Adrenal gland (tissue), 12 donors: ENCODE measurements around the gene ZSWIM4. TPM values are rescaled to one million over a fixed set of nuclear protein-coding genes. Genes with fewer than 3 reads are reported as not detected.

Experiments
- DNase-seq, 7 donors: peaks; one replicate each; pipeline ENCODE4 v3.0.0-alpha.2; 2019 to 2020
- H3K27ac ChIP-seq, 5 donors: fragments of 200-600 bp; sonication (generic) in 4 of 5; 1 replicate in 3 of 5; 2 replicates in 2 of 5; pipeline versions ENCODE4 v1.5.1 to v1.8.0; 2016 to 2020; ENCODE audit warnings: mild to moderate bottlenecking in 1 of 5
- H3K27me3 ChIP-seq: fragments of 200-600 bp; 2 replicates; pipeline ENCODE4 v1.8.0; 2021
- H3K36me3 ChIP-seq, 2 donors: fragments of 200-600 bp; replicated peaks in 1 of 2; 1 replicate in 1 of 2; 2 replicates in 1 of 2; pipeline versions ENCODE4 v1.5.1 to v1.8.0; 2018 to 2022
- H3K4me1 ChIP-seq, 2 donors: fragments of 200-600 bp; replicated peaks in 1 of 2; 1 replicate in 1 of 2; 2 replicates in 1 of 2; pipeline versions ENCODE4 v1.5.1 to v1.8.0; 2018 to 2021
- H3K4me3 ChIP-seq, 4 donors: fragments of 200-600 bp; sonication (generic) in 3 of 4; one replicate each; pipeline ENCODE4 v1.5.1; 2016 to 2018
- H3K9me3 ChIP-seq, 3 donors: fragments of 200-600 bp; sonication (generic) in 1 of 3; replicated peaks in 1 of 3; 1 replicate in 2 of 3; 2 replicates in 1 of 3; pipeline versions ENCODE4 v1.5.1 to v1.8.0; 2016 to 2021
- POLR2A ChIP-seq, 2 donors: fragments of 450-650 bp; IDR thresholded peaks; one replicate each; pipeline ENCODE4 v1.6.1; 2017; ENCODE audit warnings: antibody characterized with exemption in 2 of 2, mild to moderate bottlenecking in 2 of 2, moderate library complexity in 1 of 2
- WGBS, 4 donors: extraction: QIAGEN DNeasy Blood & Tissue Kit in 2 of 4; methylation state at CpG; one replicate each; pipeline versions ENCODE4 v1.1.5 to v1.1.7; 2013 to 2017; 5-methylcytosine and 5-hydroxymethylcytosine counted together
- intact Hi-C, 2 donors: fragments of 100-400 bp; cut with DNase I; formaldehyde crosslinking; loops; one replicate each; pipeline versions ENCODE4 v1.14.1 to v1.15.0; 2022 to 2023
- polyA plus RNA-seq, 3 donors: library from polyadenylated mRNA; stranded (reverse); fragments of 200-250 nt in 2 of 3; fragments of 350-450 nt in 1 of 3; fragmentation: Illumina TruSeq in 1 of 3; extraction: RNeasy Lipid Tissue Mini Kit (QIAGEN cat#74804) in 1 of 3; gene quantifications; one replicate each; pipeline ENCODE4 v1.2.3, GENCODE V29; 2013 to 2014
- total RNA-seq, 9 donors: library from RNA; depleted of rRNA in 4 of 9; stranded (reverse); fragments of >200 nt in 4 of 9; fragments of 120-200 nt in 1 of 9; fragmentation: NEBNext Ultra II Directional in 1 of 9; extraction: Animal tissue kit (Norgen Biotek cat#: 25700) in 1 of 9; gene quantifications; one replicate each; pipeline versions ENCODE4 v1.1.0 to v1.2.4, GENCODE V29; 2013 to 2023
- TF ChIP-seq, protein P1 (sequence below), 6 experiments: fragments of 450-650 bp in 4 of 6; fragments of 200-600 bp in 2 of 6; sonication (generic) in 1 of 6; IDR thresholded peaks; 1 replicate in 5 of 6; 2 replicates in 1 of 6; pipeline versions ENCODE4 v1.5.1 to v1.8.0; 2016 to 2021; ENCODE audit warnings: antibody characterized with exemption in 6 of 6, mild to moderate bottlenecking in 2 of 6, moderate library complexity in 1 of 6
- donor health status: healthy with polysubstance abuse.
- donor health status: Bipolar disorder and iron deficiency.
- donor health status: DM: yes; HTN: yes; CAD: no.
- donor health status: DM: no; HTN: no; CAD: no.
- donor health status: DM: no; HTN: no; CAD: no.
- donor health status: DM: yes; HTN: yes; CAD: no.

Gene ZSWIM4
- total and polyA plus RNA-seq, 12 donors = 1.3 to 15.4 (median 9.1) TPM

DNA sequence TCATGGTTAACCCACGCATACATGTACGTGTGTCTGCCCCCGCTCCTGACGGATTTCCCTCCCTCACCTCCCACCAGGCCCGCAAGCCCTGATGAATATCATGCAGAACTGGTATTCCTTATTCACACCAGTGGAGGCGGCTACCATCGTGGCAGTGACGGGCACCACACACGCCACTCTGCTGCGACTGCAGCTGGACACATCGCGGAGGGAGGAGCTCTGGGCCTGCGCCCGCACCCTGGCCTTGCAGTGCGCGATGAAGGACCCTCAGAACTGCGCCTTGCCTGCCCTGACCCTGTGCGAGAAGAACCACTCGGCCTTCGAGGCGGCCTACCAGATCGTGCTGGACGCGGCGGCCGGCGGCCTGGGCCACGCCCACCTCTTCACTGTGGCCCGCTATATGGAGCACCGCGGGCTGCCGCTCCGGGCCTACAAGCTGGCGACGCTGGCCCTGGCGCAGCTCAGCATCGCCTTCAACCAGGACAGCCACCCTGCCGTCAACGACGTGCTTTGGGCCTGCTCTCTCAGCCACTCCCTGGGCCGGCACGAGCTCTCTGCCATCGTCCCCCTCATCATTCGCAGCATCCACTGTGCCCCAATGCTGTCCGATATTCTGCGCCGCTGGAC lies 35.0 kb downstream of the ZSWIM4 start:
- no peaks in the 10 kb centered on the region for H3K9me3 ChIP-seq
- H3K4me3 ChIP-seq = no peak overlapping the region
- no peak for DNase-seq
- H3K27ac ChIP-seq = no peak overlapping the region
- H3K36me3 ChIP-seq = peaks cover 0 to 22% of the 10 kb centered on the region in 2 donors
- intact Hi-C loops = no loop called here
- TF ChIP-seq, protein P1, sequence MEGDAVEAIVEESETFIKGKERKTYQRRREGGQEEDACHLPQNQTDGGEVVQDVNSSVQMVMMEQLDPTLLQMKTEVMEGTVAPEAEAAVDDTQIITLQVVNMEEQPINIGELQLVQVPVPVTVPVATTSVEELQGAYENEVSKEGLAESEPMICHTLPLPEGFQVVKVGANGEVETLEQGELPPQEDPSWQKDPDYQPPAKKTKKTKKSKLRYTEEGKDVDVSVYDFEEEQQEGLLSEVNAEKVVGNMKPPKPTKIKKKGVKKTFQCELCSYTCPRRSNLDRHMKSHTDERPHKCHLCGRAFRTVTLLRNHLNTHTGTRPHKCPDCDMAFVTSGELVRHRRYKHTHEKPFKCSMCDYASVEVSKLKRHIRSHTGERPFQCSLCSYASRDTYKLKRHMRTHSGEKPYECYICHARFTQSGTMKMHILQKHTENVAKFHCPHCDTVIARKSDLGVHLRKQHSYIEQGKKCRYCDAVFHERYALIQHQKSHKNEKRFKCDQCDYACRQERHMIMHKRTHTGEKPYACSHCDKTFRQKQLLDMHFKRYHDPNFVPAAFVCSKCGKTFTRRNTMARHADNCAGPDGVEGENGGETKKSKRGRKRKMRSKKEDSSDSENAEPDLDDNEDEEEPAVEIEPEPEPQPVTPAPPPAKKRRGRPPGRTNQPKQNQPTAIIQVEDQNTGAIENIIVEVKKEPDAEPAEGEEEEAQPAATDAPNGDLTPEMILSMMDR (IDR thresholded peaks at IDR 0.05) = no peak
- no peak for TF ChIP-seq POLR2A (IDR thresholded peaks at IDR 0.05)
- WGBS, 4 donors = 95 to 98% (median 97%) methylated on average over 22 to 47 of the region's 47 CpGs
- H3K4me1 ChIP-seq = peaks cover 11 to 21% of the 10 kb centered on the region in 2 donors
- no peaks in the 10 kb centered on the region for H3K27me3 ChIP-seq

DNA sequence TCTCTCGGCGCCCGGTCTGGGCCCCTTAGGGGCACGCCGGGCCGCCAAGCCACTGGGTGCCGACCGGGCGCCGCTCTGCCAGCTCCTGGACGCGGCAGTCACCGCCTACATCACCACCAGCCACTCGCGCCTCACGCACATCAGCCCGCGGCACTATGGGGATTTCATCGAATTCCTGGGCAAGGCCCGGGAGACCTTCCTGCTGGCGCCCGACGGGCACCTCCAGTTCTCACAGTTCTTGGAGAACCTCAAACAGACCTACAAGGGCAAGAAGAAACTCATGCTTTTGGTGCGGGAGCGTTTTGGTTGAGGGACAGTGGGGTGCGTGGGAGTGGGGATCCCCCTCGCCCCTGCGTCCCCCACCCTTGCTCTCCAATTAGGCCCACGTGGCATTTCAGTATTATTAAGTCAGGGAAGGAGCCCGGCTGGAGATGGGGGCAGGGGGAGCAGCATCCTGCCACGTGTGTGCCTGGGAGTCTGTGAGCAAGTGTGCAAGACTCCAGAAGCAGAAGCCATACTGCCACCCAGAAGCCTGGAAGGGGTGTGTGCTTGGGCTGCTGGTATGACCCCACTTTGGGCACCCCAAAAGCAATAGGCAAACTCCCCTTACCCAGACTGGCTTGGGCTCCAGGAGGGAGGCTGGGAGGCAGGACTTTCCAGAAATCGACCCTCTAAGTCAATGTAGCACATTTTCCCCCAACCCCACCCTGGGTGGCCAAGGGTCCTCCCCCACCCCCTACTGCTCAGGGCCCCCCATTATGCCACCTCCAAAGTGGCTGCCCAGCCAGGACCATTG lies 35.7 kb downstream of the ZSWIM4 start:
- no peak for DNase-seq
- no peak overlapping the region for H3K4me3 ChIP-seq
- H3K36me3 ChIP-seq = peaks cover 0 to 27% of the 10 kb centered on the region in 2 donors
- TF ChIP-seq, protein P1 (IDR thresholded peaks at IDR 0.05) = no peak
- no peak for TF ChIP-seq POLR2A (IDR thresholded peaks at IDR 0.05)
- no peak overlapping the region for H3K27ac ChIP-seq
- H3K9me3 ChIP-seq = no peaks in the 10 kb centered on the region
- WGBS, 4 donors = 87 to 93% (median 92%) methylated on average over 25 to 32 of the region's 32 CpGs
- H3K4me1 ChIP-seq = peaks cover 12 to 29% of the 10 kb centered on the region in 2 donors
- intact Hi-C loops = no loop called here
- H3K27me3 ChIP-seq = no peaks in the 10 kb centered on the region

DNA sequence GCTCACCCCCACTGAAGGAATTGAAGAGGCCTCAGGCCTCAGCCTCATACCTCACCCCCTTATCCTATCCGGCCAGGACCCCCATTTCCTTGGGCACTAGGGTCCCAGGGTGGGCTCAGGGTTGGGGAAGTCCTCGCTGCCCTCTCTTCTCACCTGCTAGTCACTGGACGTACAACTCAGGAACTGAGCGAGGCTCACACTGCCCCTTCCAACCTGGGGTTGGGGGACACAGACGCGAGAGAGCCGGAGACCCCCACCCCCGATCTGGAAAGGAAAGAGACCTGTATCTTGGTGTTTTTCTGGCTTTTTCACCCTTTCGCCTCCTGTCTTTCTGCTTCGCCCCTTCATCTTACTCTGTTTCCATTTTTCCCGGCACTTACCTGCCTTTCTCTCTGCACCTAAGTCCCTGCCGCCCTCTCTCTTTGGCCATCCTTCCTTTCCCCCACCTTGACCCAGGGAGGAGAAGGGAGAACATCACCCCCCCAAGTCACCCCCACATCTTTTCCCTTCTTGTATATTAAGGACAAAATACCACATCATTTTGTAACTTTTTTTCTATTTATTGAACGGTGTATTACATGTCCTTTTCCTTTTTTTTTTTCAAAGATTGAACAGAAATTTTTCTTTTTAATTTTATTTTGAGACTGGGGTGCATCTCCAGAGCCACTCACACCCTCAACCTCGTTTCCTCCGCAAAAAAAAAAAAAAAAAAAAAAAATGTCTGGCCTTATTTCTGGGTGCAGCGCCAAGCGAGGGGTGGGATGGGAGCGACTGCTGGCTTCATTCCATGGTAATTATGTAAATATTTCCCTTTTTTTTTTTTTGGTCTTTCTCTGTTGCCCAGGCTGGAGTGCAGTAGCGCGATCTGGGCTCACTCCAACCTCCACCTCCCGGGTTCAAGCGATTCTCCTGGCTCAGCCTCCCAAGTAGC lies 36.6 kb downstream of the ZSWIM4 start:
- Histone ChIP-seq H3K27me3 (no peaks in the 10 kb centered on the region), H3K27ac (no peak overlapping the region), H3K4me3 (no peak overlapping the region), H3K36me3 (peaks cover 0 to 32% of the 10 kb centered on the region in 2 donors), H3K4me1 (peaks cover 20 to 37% of the 10 kb centered on the region in 2 donors), H3K9me3 (no peaks in the 10 kb centered on the region)
- no peak for TF ChIP-seq POLR2A (IDR thresholded peaks at IDR 0.05)
- TF ChIP-seq, protein P1 (IDR thresholded peaks at IDR 0.05) = no peak
- 81 to 90% (median 84%) methylated on average over 21 to 22 of the region's 22 CpGs for WGBS, 4 donors
- no peak for DNase-seq
- intact Hi-C loops = no loop called here
